ACC112 (cell line): ENCODE data around the gene TRAPPC11.

Source experiments
- H2AFZ ChIP-seq: fragments of 200-600 bp; sonication (generic); one replicate; pipeline ENCODE4 v1.6.0; 2017; ENCODE audit warnings: antibody characterized with exemption, low read length; ENCODE audit not compliant: unreplicated experiment
- H3K27ac ChIP-seq: fragments of 200-600 bp; sonication (generic); 2 replicates; pipeline ENCODE4 v1.5.1; 2014; ENCODE audit warnings: low read depth, mild to moderate bottlenecking, antibody characterized with exemption, low read length, moderate library complexity
- H3K27me3 ChIP-seq: fragments of 200-600 bp; sonication (generic); 2 replicates; pipeline ENCODE4 v1.6.1; 2014; ENCODE audit warnings: mild to moderate bottlenecking, antibody characterized with exemption, low read length, moderate library complexity, mixed read lengths; ENCODE audit not compliant: insufficient read depth
- H3K36me3 ChIP-seq: fragments of 200-600 bp; sonication (generic); 2 replicates; pipeline ENCODE4 v1.6.1; 2016; ENCODE audit warnings: mild to moderate bottlenecking, antibody characterized with exemption, low read length, moderate library complexity, mixed read lengths; ENCODE audit not compliant: insufficient read depth
- H3K4me1 ChIP-seq: fragments of 200-600 bp; sonication (generic); one replicate; pipeline ENCODE4 v1.6.1; 2016; ENCODE audit warnings: low read length, mixed read lengths; ENCODE audit not compliant: insufficient read depth, unreplicated experiment, control insufficient read depth
- H3K4me3 ChIP-seq: fragments of 200-600 bp; sonication (generic); 2 replicates; pipeline ENCODE4 v1.5.1; 2014; ENCODE audit warnings: mild to moderate bottlenecking, low read depth, low read length
- H3K79me2 ChIP-seq: fragments of 200-600 bp; sonication (generic); one replicate; pipeline ENCODE4 v1.6.0; 2016; ENCODE audit warnings: low read length; ENCODE audit not compliant: control insufficient read depth, unreplicated experiment, insufficient read depth

The TRAPPC11 gene

DNA sequence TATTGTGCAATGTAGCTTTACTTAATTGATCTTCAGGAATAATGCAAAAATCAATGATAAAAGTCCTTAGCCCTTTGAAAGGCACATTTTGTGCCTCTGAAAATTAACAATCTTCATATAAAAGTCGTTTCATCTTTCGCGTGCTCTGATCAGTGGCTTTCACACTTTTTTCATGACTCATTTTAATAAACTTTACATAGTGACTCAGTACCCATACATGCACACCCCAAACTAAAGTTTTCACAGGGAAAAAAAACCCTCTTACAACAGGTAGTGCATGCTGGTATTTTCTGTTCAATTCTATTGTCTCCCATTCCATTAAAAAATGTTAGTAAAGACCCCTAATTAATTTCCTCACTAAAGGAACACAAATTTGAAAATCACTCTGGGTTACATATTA lies 21.6 kb upstream of the TRAPPC11 start:
- H3K36me3 ChIP-seq: 0 out of 2 replicates have a peak, but pooled peaks cover 3% of the 10 kb centered on the region
- H3K27ac ChIP-seq: peak overlapping the region; percentile 21; the same call in 1 of the 2 replicates
- no peak overlapping the region for H2AFZ ChIP-seq
- peaks cover 25% of the 10 kb centered on the region for H3K4me1 ChIP-seq
- no peaks in the 10 kb centered on the region for H3K79me2 ChIP-seq
- H3K27me3 ChIP-seq: no peaks in the 10 kb centered on the region
- H3K4me3 ChIP-seq: no peak overlapping the region

DNA sequence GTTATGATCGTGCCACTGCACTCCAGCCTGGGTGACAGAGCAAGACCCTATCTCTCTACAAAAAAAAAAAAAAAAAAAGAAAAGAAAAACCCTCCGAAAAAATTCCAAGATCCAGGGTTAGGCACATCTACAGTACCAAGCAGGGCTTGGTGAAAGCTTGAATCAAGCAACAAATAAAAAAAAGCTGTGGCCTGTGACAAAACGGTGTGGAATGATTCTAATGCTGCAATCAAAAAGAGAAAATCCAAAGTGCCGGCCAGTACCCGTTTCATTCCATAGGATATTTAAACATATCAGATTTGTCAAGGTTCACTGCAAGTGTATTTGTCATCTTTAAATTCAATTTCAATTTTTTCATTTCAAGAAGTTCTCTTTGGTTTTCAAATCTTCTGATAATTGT lies 20.7 kb upstream of the TRAPPC11 start:
- peaks cover 25% of the 10 kb centered on the region for H3K4me1 ChIP-seq
- no peak overlapping the region; the same call in 1 of the 2 replicates for H3K27ac ChIP-seq
- H3K36me3 ChIP-seq: 0 out of 2 replicates have a peak, but pooled peaks cover 3% of the 10 kb centered on the region
- no peak overlapping the region for H3K4me3 ChIP-seq
- H2AFZ ChIP-seq: no peak overlapping the region
- H3K79me2 ChIP-seq: no peaks in the 10 kb centered on the region
- no peaks in the 10 kb centered on the region for H3K27me3 ChIP-seq

DNA sequence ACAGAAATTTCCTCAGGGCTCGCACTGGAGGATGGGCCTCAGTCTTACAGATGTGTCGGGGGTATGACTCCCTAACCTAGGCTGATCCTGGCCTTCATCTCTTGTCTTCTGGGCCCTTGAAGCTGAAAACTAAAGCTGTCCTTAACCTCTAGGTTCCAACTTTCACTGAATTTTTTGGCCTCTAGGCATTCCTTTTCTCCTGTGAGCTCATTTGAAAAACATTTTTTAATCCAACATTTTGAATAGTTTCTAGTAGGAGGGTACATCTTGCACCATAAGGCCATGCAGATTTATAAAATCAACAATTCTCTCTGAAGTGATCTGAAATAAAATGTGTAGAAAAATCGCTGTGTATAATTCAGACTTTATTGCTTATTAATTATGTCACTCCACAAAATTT lies 19.8 kb upstream of the TRAPPC11 start:
- Histone ChIP-seq H3K4me3 (no peak overlapping the region), H3K79me2 (no peaks in the 10 kb centered on the region), H2AFZ (no peak overlapping the region), H3K27ac (no peak overlapping the region), H3K27me3 (no peaks in the 10 kb centered on the region), H3K36me3 (0 out of 2 replicates have a peak, but pooled peaks cover 3% of the 10 kb centered on the region), H3K4me1 (peaks cover 25% of the 10 kb centered on the region)

DNA sequence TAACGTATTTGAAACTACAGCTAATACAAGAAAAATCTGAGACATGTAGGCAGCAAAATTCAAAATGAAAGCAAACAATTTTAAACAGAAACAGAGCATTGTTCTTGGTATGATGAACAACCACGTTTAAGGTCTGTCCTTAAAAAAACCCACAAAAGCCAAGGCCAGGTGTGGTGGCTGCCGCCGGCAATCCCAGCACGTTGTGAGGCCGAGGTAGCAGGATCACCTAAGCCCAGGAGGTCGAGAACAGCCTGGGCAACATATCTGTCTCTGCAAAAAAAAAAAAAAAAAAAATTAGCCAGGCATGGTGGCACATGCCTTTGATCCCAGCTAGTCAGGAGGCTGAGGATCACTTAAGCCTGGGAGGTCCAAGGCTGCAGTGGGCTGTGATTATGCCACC lies 13.8 kb upstream of the TRAPPC11 start:
- no peaks in the 10 kb centered on the region for H3K4me1 ChIP-seq
- H3K27me3 ChIP-seq: no peaks in the 10 kb centered on the region
- H2AFZ ChIP-seq: no peak overlapping the region
- no peak overlapping the region for H3K4me3 ChIP-seq
- peaks cover 8% of the 10 kb centered on the region for H3K36me3 ChIP-seq
- H3K27ac ChIP-seq: no peak overlapping the region
- H3K79me2 ChIP-seq: no peaks in the 10 kb centered on the region

DNA sequence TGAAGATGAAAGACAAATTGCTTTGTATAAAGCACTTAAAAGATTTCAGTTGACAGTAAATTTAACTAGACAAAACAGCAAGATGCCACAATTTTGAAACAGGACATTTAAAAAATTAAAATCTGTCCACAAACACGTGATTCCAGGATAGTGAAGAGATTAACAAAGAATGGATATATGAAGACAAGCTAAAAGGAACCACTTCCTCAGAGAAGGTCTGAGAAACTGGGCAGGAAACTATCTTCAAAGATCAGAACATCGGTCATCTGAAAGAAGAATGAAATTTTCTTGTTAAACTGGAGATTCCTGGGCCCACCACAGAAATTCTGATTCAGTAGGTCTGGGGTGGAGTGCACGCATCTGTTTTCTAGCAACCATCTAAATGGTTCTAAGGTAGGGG lies 1.5 kb upstream of the TRAPPC11 start:
- peaks cover 54% of the 10 kb centered on the region for H3K79me2 ChIP-seq
- peak overlapping the region; percentile 33 for H2AFZ ChIP-seq
- peak overlapping the region; percentile 99 for H3K4me3 ChIP-seq
- no peaks in the 10 kb centered on the region for H3K27me3 ChIP-seq
- H3K27ac ChIP-seq: no peak overlapping the region
- peaks cover 11% of the 10 kb centered on the region; the same call in 1 of the 2 replicates for H3K36me3 ChIP-seq
- peaks cover 11% of the 10 kb centered on the region for H3K4me1 ChIP-seq

DNA sequence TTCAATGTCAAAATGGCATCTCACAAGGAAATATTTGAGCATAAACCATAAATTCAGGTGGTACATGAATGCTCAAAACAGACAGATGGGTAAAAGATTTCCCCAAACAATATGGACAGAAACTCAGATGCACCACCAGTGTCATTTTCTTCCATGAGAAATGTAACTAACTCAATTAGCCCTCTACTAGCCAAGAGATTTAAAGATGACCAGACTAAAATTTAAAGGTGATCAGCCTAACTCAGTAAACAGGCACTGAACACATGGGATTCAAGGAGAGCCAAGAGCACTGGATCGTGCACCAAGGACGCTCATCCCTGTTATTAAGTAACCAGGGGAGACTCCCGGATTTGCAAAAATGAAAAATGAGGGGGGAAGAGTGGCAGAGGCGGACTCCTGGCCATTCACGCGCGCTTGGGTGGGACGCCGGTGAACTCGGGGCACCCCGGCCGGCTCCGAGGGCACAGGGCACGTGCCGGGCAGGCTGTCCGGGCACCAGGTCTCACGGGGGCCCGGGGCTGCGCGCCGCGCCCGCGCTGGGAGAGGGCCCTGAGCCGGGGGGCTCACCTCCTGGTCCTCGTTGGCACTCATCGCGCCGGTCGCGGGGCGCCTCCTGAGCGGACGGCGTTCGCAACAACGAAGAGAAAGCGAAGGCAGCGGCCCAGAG lies 598 bp upstream of the TRAPPC11 start:
- Histone ChIP-seq H3K4me1 (peaks cover 11% of the 10 kb centered on the region), H3K27me3 (no peaks in the 10 kb centered on the region), H2AFZ (peak overlapping the region; percentile 73), H3K79me2 (peaks cover 54% of the 10 kb centered on the region), H3K4me3 (peak overlapping the region; percentile 99), H3K27ac (peak overlapping the region; percentile 62; the same call in 1 of the 2 replicates), H3K36me3 (peaks cover 9% of the 10 kb centered on the region; the same call in 1 of the 2 replicates)

DNA sequence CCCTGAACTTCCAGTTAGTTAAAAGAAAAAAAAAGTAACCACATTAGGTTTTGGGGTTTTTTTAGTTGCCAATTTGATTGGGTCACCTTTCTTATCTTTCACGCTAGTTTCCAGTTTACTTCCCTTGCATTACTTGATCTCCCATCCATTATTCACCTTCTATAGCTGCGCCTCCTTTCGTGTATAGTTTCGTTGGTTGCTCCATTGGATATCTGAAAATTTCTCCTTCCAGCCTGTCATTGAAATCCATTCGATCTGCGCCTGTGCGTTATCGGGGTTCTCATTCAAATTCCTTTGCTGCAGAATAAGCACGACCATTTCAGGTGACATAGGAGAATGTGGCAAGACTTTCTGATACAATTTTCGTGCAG lies 764 bp downstream of the TRAPPC11 start:
- Histone ChIP-seq H2AFZ (peak overlapping the region; percentile 93), H3K27me3 (no peaks in the 10 kb centered on the region), H3K79me2 (peaks cover 59% of the 10 kb centered on the region), H3K4me1 (peaks cover 11% of the 10 kb centered on the region), H3K27ac (peak overlapping the region; percentile 62), H3K36me3 (peaks cover 13% of the 10 kb centered on the region), H3K4me3 (peak overlapping the region; percentile 99)

DNA sequence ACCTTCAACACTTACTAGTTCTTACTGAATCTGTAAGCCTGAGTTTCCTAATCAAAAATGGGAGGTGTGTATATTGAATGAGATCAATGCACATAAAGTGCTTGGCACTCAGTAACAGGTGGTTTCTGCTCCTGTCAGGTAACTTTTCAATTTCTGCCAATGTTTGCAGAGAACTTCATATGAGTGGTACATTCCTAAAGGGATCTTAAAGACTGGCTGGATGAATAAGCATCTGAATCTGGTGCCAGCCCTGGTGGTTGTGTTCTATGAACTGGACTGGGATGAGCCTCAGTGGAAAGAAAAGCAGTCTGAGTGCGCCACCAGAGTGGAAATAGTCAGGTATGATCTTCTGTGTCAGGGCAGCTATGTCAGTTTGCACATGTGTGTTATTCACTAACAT lies 7.0 kb downstream of the TRAPPC11 start:
- Histone ChIP-seq H3K4me1 (no peaks in the 10 kb centered on the region), H3K27me3 (no peaks in the 10 kb centered on the region), H3K36me3 (peaks cover 43% of the 10 kb centered on the region), H3K27ac (no peak overlapping the region), H2AFZ (no peak overlapping the region), H3K4me3 (no peak overlapping the region), H3K79me2 (peaks cover 18% of the 10 kb centered on the region)

DNA sequence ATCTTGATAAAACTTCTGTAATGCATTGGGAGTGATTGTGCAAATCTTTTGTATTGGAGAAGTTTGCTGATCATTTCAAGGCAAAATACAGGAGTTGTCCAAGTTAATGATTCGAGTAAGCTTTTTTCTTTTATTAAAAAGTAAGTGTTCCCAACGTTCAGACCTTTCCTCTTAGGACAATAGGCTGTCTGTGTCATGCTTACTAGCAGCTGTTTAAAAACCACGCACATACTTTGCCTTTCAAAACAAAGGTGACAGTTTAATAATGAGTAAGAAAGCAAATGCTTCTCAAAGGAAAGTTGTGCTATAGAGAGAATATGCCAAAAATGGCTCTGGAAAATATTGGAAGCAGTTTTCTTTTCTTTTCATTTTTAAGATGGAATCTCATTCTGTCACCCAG lies 11.2 kb downstream of the TRAPPC11 start:
- Histone ChIP-seq H2AFZ (no peak overlapping the region), H3K36me3 (peaks cover 38% of the 10 kb centered on the region), H3K27ac (no peak overlapping the region), H3K4me3 (no peak overlapping the region), H3K27me3 (no peaks in the 10 kb centered on the region), H3K4me1 (no peaks in the 10 kb centered on the region), H3K79me2 (peaks cover 4% of the 10 kb centered on the region)

DNA sequence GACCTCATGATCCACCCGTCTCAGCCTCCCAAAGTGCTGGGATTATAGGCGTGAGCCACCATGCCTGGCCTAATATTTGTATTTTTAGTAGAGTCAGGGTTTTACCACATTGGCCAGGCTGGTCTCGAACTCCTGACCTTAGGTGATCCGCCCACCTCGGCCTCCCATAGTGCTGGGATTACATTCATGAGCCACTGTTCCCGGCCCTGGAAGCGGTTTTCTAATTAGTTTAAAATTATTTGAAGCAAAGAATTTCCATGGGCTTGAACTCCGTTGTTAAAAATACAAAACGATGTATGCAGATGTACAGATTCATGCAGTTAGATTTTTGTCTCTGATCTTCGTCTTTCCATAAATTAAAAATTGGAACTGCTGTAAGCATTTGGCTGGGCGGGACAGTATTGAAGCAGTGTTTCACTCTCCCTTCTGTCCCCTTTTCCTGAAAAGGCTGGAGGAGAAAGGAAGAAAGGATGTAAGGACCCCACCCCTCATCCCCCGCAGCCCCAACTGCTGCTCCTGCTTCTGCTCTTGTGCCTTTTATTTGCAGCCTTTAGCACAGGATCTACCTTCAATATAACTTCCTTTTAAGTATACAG lies 12.0 kb downstream of the TRAPPC11 start:
- H3K27me3 ChIP-seq: no peaks in the 10 kb centered on the region
- peaks cover 30% of the 10 kb centered on the region for H3K36me3 ChIP-seq
- no peak overlapping the region for H3K4me3 ChIP-seq
- no peaks in the 10 kb centered on the region for H3K79me2 ChIP-seq
- no peak overlapping the region for H2AFZ ChIP-seq
- H3K4me1 ChIP-seq: no peaks in the 10 kb centered on the region
- H3K27ac ChIP-seq: no peak overlapping the region

DNA sequence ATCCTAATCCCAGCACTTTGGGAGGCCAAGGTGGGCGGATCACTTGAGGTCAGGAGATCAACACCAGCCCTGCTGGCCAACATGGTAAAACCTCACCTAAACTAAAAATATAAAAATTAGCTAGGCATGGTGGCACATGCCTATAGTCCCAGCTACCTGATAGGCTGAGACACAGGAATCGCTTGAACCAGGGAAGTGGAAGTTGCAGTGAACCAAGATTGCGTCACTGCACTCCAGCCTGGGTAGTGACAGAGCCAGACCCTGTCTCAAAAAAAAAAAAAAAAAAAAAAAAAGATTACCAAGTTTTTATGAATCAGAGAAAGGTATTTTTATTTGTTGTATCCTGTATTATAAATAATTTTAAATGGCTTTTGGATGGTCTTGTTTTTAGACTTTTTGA lies 15.1 kb downstream of the TRAPPC11 start:
- Histone ChIP-seq H3K27ac (no peak overlapping the region), H3K79me2 (no peaks in the 10 kb centered on the region), H3K36me3 (peaks cover 26% of the 10 kb centered on the region), H3K4me3 (no peak overlapping the region), H2AFZ (no peak overlapping the region), H3K4me1 (no peaks in the 10 kb centered on the region), H3K27me3 (no peaks in the 10 kb centered on the region)
